Ovary (tissue), 9 donors: ENCODE measurements around the gene SLC17A9. TPM values are rescaled to one million over a fixed set of nuclear protein-coding genes. Genes with fewer than 3 reads are reported as not detected.

Source experiments
- DNase-seq, 5 donors: peaks; one replicate each; pipeline ENCODE4 v3.0.0-alpha.2; 2019 to 2020
- H3K27ac ChIP-seq, 2 donors: fragments of 200-600 bp; one replicate each; pipeline versions ENCODE4 v1.5.1 to v1.8.0; 2019 to 2022
- H3K27me3 ChIP-seq: fragments of 200-600 bp; one replicate; pipeline ENCODE4 v1.8.0; 2022
- H3K36me3 ChIP-seq: fragments of 200-600 bp; sonication (generic); one replicate; pipeline ENCODE4 v1.5.1; 2019
- H3K4me1 ChIP-seq: one replicate; pipeline ENCODE4 v1.8.1; 2013; ENCODE audit warnings: mild to moderate bottlenecking, moderate library complexity; ENCODE audit not compliant: insufficient read depth
- H3K4me3 ChIP-seq: fragments of 200-600 bp; sonication (generic); one replicate; pipeline ENCODE4 v1.5.1; 2017
- H3K9me3 ChIP-seq, 2 donors: fragments of 200-600 bp in 1 of 2; sonication (generic) in 1 of 2; one replicate each; pipeline versions ENCODE4 v1.5.1 to v1.8.1; 2013 to 2019; ENCODE audit warnings: mild to moderate bottlenecking in 1 of 2, moderate library complexity in 1 of 2
- EP300 ChIP-seq: sonication (generic); formaldehyde crosslinking; IDR thresholded peaks from one replicate; pipeline ENCODE4 v1.6.1; 2017; ENCODE audit warnings: antibody characterized with exemption
- POLR2A ChIP-seq: fragments of 450-650 bp; IDR thresholded peaks from one replicate; pipeline ENCODE4 v1.6.1; 2017; ENCODE audit warnings: antibody characterized with exemption, mild to moderate bottlenecking, moderate library complexity
- WGBS, 3 donors: extraction: QIAGEN DNeasy Blood & Tissue Kit in 1 of 3; methylation state at CpG; one replicate each; pipeline versions ENCODE4 v1.1.5 to v1.1.7; 2013 to 2017; 5-methylcytosine and 5-hydroxymethylcytosine counted together
- intact Hi-C, 4 donors: fragments of 100-400 bp; cut with DNase I; formaldehyde crosslinking; loops; one replicate each; pipeline versions ENCODE4 v1.11.0 to v1.15.1; 2022 to 2023
- polyA plus RNA-seq, 2 donors: library from polyadenylated mRNA; stranded (reverse); fragments of 200-250 nt in 1 of 2; fragments of 350-450 nt in 1 of 2; fragmentation: Illumina TruSeq in 1 of 2; extraction: RNeasy Lipid Tissue Mini Kit (QIAGEN cat#74804) in 1 of 2; gene quantifications; one replicate each; pipeline ENCODE4 v1.2.3, GENCODE V29; 2013 to 2014
- total RNA-seq, 7 donors: library from RNA; depleted of rRNA in 2 of 7; stranded (reverse); fragments of >200 nt in 2 of 7; fragmentation: NEBNext Ultra II Directional in 3 of 7; extraction: Animal tissue kit (Norgen Biotek cat#: 25700) in 3 of 7; gene quantifications; one replicate each; pipeline versions ENCODE4 v1.1.0 to v1.2.4, GENCODE V29; 2016 to 2023
- TF ChIP-seq, protein P1 (sequence below), 3 donors: fragments of 450-650 bp in 2 of 3; fragments of 200-600 bp in 1 of 3; IDR thresholded peaks; one replicate each; pipeline versions ENCODE4 v1.5.1 to v1.8.0; 2016 to 2022; ENCODE audit warnings: antibody characterized with exemption in 3 of 3, mild to moderate bottlenecking in 1 of 3
- donor health status: DM: no; HTN: no; CAD: no; lungs with moderate emphysema.
- donor health status: DM: no; HTN: no; CAD: no.
- donor health status: Bipolar disorder and iron deficiency.
- donor health status: DM: yes; HTN: yes; CAD: no.
- donor health status: DM: no; HTN: no; CAD: no.
- donor health status: DM: yes; HTN: yes; CAD: no.

SLC17A9 gene
- total and polyA plus RNA-seq, 9 donors: 0.68 to 7.7 (median 4.7) TPM

GRCh38 chr20:63004607-63005364 is 52.3 kb downstream of the SLC17A9 start:
- Histone ChIP-seq H3K4me1 (peaks cover 1% of the 10 kb centered on the region), H3K27me3 (peaks cover 6% of the 10 kb centered on the region), H3K36me3 (no peaks in the 10 kb centered on the region), H3K9me3 (no peaks in the 10 kb centered on the region), H3K4me3 (no peak overlapping the region), H3K27ac (no peak overlapping the region)
- TF ChIP-seq, protein P1, sequence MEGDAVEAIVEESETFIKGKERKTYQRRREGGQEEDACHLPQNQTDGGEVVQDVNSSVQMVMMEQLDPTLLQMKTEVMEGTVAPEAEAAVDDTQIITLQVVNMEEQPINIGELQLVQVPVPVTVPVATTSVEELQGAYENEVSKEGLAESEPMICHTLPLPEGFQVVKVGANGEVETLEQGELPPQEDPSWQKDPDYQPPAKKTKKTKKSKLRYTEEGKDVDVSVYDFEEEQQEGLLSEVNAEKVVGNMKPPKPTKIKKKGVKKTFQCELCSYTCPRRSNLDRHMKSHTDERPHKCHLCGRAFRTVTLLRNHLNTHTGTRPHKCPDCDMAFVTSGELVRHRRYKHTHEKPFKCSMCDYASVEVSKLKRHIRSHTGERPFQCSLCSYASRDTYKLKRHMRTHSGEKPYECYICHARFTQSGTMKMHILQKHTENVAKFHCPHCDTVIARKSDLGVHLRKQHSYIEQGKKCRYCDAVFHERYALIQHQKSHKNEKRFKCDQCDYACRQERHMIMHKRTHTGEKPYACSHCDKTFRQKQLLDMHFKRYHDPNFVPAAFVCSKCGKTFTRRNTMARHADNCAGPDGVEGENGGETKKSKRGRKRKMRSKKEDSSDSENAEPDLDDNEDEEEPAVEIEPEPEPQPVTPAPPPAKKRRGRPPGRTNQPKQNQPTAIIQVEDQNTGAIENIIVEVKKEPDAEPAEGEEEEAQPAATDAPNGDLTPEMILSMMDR (IDR thresholded peaks at IDR 0.05): no peak
- TF ChIP-seq POLR2A (no peak), EP300 (no peak)
- no peak for DNase-seq
- intact Hi-C loops: loop anchor here (5.0 to 10.0 kb wide), 4 partner anchors 100 to 337 kb away; no protein-coding TSS in a partner anchor
- 4 to 8% (median 6%) methylated on average over 32 to 53 of the region's 53 CpGs for WGBS, 3 donors

- 2 to 3% (median 2%) methylated on average over 41 to 43 of the region's 43 CpGs for WGBS, 3 donors
- no peaks in the 10 kb centered on the region for H3K36me3 ChIP-seq
- TF ChIP-seq, protein P1 (IDR thresholded peaks at IDR 0.05): no peak
- TF ChIP-seq POLR2A (no peak), EP300 (no peak)
- intact Hi-C loops: loop anchor here (5.0 to 10.0 kb wide), 4 partner anchors 101 to 338 kb away; no protein-coding TSS in a partner anchor
- no peak overlapping the region for H3K4me3 ChIP-seq
- no peaks in the 10 kb centered on the region for H3K9me3 ChIP-seq
- no peak overlapping the region for H3K27ac ChIP-seq
- no peak for DNase-seq
- H3K4me1 ChIP-seq: peaks cover 1% of the 10 kb centered on the region
- peaks cover 6% of the 10 kb centered on the region for H3K27me3 ChIP-seq
These were observed 52.9 kb downstream of the SLC17A9 start for GRCh38 chr20:63005365-63005861.

GRCh38 chr20:63005862-63006539 is 53.5 kb downstream of the SLC17A9 start:
- Histone ChIP-seq H3K27me3 (peaks cover 6% of the 10 kb centered on the region), H3K4me1 (peaks cover 1% of the 10 kb centered on the region), H3K9me3 (no peaks in the 10 kb centered on the region), H3K27ac (no peak overlapping the region), H3K4me3 (no peak overlapping the region), H3K36me3 (no peaks in the 10 kb centered on the region)
- TF ChIP-seq EP300: no peak
- TF ChIP-seq, protein P1 (IDR thresholded peaks at IDR 0.05): no peak
- no peak for TF ChIP-seq POLR2A
- WGBS, 3 donors: 1 to 3% (median 2%) methylated on average over 30 to 90 of the region's 90 CpGs
- no peak for DNase-seq
- intact Hi-C loops: loop anchor here (5.0 to 10.0 kb wide), 4 partner anchors 101 to 339 kb away; no protein-coding TSS in a partner anchor

- whole genome bisulfite sequencing, 3 donors: 0% methylated on average over 66 to 110 of the region's 110 CpGs
- Histone ChIP-seq H3K4me3 (no peak within 1 kb of the TSS), H3K9me3 (no peaks in the 10 kb centered on the region), H3K4me1 (peaks cover 1% of the 10 kb centered on the region), H3K27me3 (peaks cover 6% of the 10 kb centered on the region), H3K36me3 (no peaks in the 10 kb centered on the region), H3K27ac (no peak within 1 kb of the TSS)
- TF ChIP-seq EP300 (no peak), POLR2A (no peak)
- intact Hi-C loops: loop anchor here (5.0 to 10.0 kb wide), 4 partner anchors 102 to 339 kb away; no protein-coding TSS in a partner anchor
- DNase-seq: no peak
These were observed 54.2 kb downstream of the SLC17A9 start, which contains the start of gene BHLHE23 for GRCh38 chr20:63006540-63007359. Gene BHLHE23 (minus strand): TSS chr20:63006964. CDS start chr20:63006774, 190 bp downstream.
